Posterior vena cava (tissue), 2 donors: Measurements from ENCODE around the gene P2RX2. TPM values are rescaled to one million over a fixed set of nuclear protein-coding genes. Genes with fewer than 3 reads are reported as not detected.

Source experiments
- DNase-seq: peaks from one replicate; pipeline ENCODE4 v3.0.0-alpha.2; 2020; ENCODE audit warnings: low spot score
- intact Hi-C, 2 donors: fragments of 100-400 bp; cut with DNase I; formaldehyde crosslinking; loops; one replicate each; pipeline versions ENCODE4 v1.14.1 to v1.14.2; 2022 to 2023
- total RNA-seq, 2 donors: library from RNA; stranded (reverse); fragmentation: NEBNext Ultra II Directional; extraction: Animal tissue kit (Norgen Biotek cat#: 25700); gene quantifications; one replicate each; pipeline ENCODE4 v1.2.1, GENCODE V29; 2021
- donor health status: DM: yes; HTN: yes; CAD: no.
- donor health status: DM: yes; HTN: yes; CAD: no.

Gene P2RX2
- total RNA-seq, 2 donors from 2014 or later, result not detected

- peak; percentile 91 for DNase-seq
- intact Hi-C loops, result no loop called here
Measured at GRCh38 chr12:132600048-132601032, 18.2 kb upstream of the P2RX2 start.

- DNase-seq, result no peak
- intact Hi-C loops, result no loop called here
Measured at GRCh38 chr12:132601171-132601883, 17.2 kb upstream of the P2RX2 start.

- intact Hi-C loops, result no loop called here
Measured at GRCh38 chr12:132602572-132603239, 15.9 kb upstream of the P2RX2 start.

GRCh38 chr12:132603240-132604150 lies 15.1 kb upstream of the P2RX2 start:
- intact Hi-C loops, result no loop called here
- no peak for DNase-seq

More at GRCh38 chr12:132602572-132603239, 15.9 kb upstream of the P2RX2 start:
- no peak for DNase-seq

DNA sequence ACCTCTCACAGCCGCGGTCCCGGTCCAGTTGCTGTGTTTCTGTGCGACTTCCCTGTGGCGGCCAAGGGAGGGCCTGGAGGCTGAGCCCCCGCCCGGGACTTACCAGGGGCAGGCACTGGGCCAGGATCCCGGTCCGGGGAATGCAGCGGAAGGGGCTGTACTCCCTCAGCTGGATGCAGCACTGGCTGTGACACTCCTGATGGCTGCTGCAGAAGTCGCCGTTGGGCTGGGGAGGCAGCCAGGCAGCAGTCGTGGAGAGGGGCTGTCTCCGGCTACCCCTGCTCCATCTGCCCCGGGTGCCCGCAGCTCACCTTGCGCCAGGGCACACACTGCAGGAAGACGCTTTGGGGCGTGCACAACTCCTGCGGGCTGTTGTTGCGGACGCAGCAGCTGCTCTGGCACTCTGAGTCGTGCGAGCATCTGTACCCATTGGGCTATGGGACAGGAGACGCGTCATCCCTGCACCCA lies 14.4 kb upstream of the P2RX2 start:
- DNase-seq, result no peak

DNA sequence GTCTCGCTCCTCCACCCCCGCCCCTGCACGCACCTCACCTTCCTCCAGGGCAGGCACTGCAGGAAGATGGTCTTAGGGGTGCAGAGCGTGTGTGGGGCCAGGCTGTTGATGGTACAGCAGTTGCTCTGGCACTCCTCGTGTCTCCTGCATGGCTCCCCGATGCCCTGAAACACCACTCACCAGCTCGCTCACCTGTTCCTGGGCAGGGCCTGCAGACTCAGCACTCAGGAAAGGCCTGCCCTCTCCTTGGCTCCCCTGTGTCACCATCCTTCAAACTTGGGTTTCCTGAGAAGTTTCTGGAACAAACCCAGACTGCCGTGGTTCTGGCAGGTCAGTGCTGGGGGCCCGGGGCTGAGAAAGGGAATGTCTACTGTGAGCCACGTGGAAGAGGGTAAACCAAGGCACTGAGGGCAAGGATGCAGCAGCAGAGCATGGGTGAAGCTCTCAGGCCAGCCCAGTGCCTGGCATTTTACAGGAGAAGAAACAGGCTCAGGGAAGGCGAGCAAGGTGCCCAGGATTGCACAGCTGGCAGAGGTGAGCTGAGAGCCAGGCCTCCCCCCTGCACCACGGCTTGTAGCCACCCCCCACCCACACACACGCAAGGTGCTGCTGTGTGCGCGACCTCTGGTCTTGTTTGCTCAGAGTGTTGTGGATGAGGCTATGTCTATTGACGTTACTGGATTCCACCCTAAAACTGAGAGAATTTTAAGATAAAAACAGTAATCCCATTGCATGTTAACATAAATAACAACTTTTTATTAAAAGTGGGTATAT lies 13.7 kb upstream of the P2RX2 start:
- intact Hi-C loops, result loop anchor here in 1 of 2 donors (5.0 kb wide), 1 partner anchor 193 kb away; no protein-coding TSS in a partner anchor
- no peak for DNase-seq

More for the DNA sequence above, 14.4 kb upstream of the P2RX2 start:
- intact Hi-C loops, result no loop called here

GRCh38 chr12:132605892-132606291 lies 12.7 kb upstream of the P2RX2 start:
- intact Hi-C loops, result loop anchor here in 1 of 2 donors (5.0 kb wide), 1 partner anchor 194 kb away; no protein-coding TSS in a partner anchor
- no peak for DNase-seq

DNA sequence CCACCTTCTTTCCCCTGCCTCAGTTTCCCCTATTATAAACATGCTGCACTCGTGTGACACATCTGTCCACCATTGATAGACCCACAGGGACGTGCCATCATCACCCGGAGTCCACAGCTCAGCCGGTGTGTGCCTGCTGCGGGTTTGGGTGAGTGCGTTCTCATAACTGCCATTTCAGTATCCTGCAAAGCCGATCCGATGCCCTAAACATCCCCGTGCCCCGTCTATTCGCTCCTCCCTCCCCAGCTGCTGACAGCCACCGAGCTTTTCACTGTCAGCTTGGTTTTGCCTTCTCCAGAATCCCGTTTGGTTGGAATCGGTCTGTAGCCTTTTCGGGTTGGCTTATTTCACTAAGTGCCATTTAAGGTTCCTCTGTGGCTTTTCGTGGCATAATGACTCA lies 12.1 kb upstream of the P2RX2 start:
- intact Hi-C loops, result loop anchor here in 1 of 2 donors (5.0 kb wide), 1 partner anchor 194 kb away; no protein-coding TSS in a partner anchor
- no peak for DNase-seq

DNA sequence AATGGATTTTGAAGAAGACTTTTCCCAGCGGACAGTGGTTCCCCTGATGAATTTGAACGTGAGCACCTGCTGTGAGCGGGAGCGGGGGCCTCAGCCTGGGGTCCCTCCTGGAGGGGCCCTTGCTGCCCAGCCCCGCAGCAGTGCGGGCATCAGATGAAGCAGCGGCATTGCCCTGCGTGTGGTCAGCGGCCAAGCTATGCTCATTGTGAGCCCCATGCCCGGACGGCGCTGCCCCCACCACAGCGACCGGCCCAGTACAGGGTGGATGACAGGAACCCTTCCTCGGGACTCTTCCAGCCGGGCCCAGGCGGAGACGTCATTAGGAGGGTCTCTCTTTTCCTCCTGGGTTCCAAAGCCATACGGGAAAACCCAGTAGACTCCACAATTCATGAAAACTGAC lies 11.6 kb upstream of the P2RX2 start:
- DNase-seq, result no peak
- intact Hi-C loops, result loop anchor here in 1 of 2 donors (5.0 kb wide), 1 partner anchor 195 kb away; no protein-coding TSS in a partner anchor

- no peak for DNase-seq
- intact Hi-C loops, result loop anchor here in 1 of 2 donors (5.0 kb wide), 1 partner anchor 196 kb away; no protein-coding TSS in a partner anchor
Measured at GRCh38 chr12:132608231-132609171, 10.1 kb upstream of the P2RX2 start.

- no peak for DNase-seq
- intact Hi-C loops, result loop anchor here in 1 of 2 donors (5.0 to 10.0 kb wide), 2 partner anchors 193 to 455 kb away; no protein-coding TSS in a partner anchor
Measured at GRCh38 chr12:132610051-132610759, 8.4 kb upstream of the P2RX2 start, which contains the start of gene LRCOL1. LRCOL1 (minus strand) TSS chr12:132610582; CDS start chr12:132606251, 4,331 bp downstream.

GRCh38 chr12:132610866-132611602 lies 7.5 kb upstream of the P2RX2 start:
- no peak for DNase-seq
- intact Hi-C loops, result loop anchor here in 1 of 2 donors (5.0 to 10.0 kb wide), 2 partner anchors 194 to 456 kb away; no protein-coding TSS in a partner anchor

GRCh38 chr12:132611620-132612019 lies 7.0 kb upstream of the P2RX2 start:
- intact Hi-C loops, result loop anchor here in 1 of 2 donors (5.0 to 10.0 kb wide), 2 partner anchors 194 to 457 kb away; no protein-coding TSS in a partner anchor
- no peak for DNase-seq

DNA sequence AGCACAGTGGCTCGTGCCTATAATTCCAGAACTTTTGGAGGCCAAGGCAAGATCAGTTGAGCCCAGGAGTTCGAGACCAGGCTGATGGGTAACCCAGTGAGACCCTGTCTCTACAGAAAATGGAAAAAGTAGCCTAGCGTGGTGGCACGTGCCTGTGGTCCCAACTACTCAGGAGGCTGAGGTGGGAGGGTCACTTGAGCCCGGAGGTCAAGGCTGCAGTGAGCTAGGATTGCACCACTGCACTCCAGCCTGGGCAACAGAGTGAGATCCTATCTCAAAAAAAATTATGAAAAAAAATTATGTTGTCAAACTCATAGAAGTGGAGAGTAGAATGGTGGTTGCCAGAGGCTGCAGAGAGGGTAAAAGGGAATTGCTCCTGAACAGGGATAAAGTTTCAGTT lies 4.5 kb upstream of the P2RX2 start:
- no peak for DNase-seq
- intact Hi-C loops, result loop anchor here in 1 of 2 donors (5.0 to 10.0 kb wide), 2 partner anchors 197 to 459 kb away; no protein-coding TSS in a partner anchor
